Panc1 (cell line): ENCODE measurements around the gene ABI1. TPM values are rescaled to one million over a fixed set of nuclear protein-coding genes. Genes with fewer than 3 reads are reported as not detected.

Experiments
- ATAC-seq: fragments of 200-7000 bp; cut with Tn5 transposase; 2 replicates; pipeline ENCODE4 v1.9.1; 2020; ENCODE audit warnings: mild to moderate bottlenecking, moderate library complexity
- BruUV-seq: library from RNA; stranded (reverse); fragments of 400-500 nt; replicated peaks from 2 replicates; lab custom pipeline; 2021; lab: Mats Ljungman, UMichigan
- CTCF ChIA-PET: fragments of 300-600 bp; sonication (Branson Sonifier 250); formaldehyde crosslinking; loops from one replicate; lab custom pipeline; 2022; ENCODE audit warnings: antibody characterized with exemption; lab: Charles Lee
- POLR2A ChIA-PET: fragments of 300-600 bp; sonication (Branson Sonifier 250); formaldehyde crosslinking; loops from one replicate; lab custom pipeline; 2022; ENCODE audit warnings: antibody characterized with exemption; lab: Charles Lee
- DNase-seq: peaks from one replicate; pipeline ENCODE4 v3.0.0-alpha.2; 2010; ENCODE audit warnings: low read depth, low spot score
- H3K27ac ChIP-seq: 2 replicates; pipeline ENCODE4 v1.5.1; 2011; ENCODE audit warnings: mild to moderate bottlenecking, low read length, inconsistent platforms
- H3K27me3 ChIP-seq: fragments of 200-500 bp; sonication (Bioruptor generic); 2 replicates; pipeline ENCODE4 v1.6.0; 2014; ENCODE audit warnings: low read length, inconsistent platforms; ENCODE audit not compliant: control insufficient read depth, insufficient read depth
- H3K36me3 ChIP-seq: fragments of 200-500 bp; sonication (Bioruptor generic); 2 replicates; pipeline ENCODE4 v1.5.1; 2014; ENCODE audit warnings: inconsistent platforms, mild to moderate bottlenecking, low read length, moderate library complexity; ENCODE audit not compliant: control insufficient read depth, insufficient read depth
- H3K4me1 ChIP-seq: 2 replicates; pipeline ENCODE4 v1.5.1; 2011; ENCODE audit warnings: inconsistent platforms, mild to moderate bottlenecking, low read length, moderate library complexity; ENCODE audit not compliant: control insufficient read depth, insufficient read depth
- H3K4me3 ChIP-seq, 2 experiments: 2 replicates each; pipeline ENCODE4 v1.5.1; 2011 to 2012; ENCODE audit warnings: low read depth in 2 of 2, low read length in 2 of 2, mild to moderate bottlenecking in 2 of 2, inconsistent platforms in 1 of 2, moderate library complexity in 1 of 2
- H3K9me3 ChIP-seq: fragments of 200-500 bp; sonication (Bioruptor generic); 2 replicates; pipeline ENCODE4 v1.5.1; 2014; ENCODE audit warnings: low read depth, mild to moderate bottlenecking, inconsistent platforms, low read length, moderate library complexity; ENCODE audit not compliant: control insufficient read depth, insufficient read depth
- POLR2AphosphoS5 ChIP-seq: IDR thresholded peaks from 2 replicates; pipeline ENCODE4 v1.6.1; 2012; ENCODE audit warnings: mild to moderate bottlenecking, low read depth, low read length, moderate library complexity
- REST ChIP-seq, 2 experiments: IDR thresholded peaks; 2 replicates each; pipeline ENCODE4 v1.6.1; 2011 to 2012; ENCODE audit warnings: low read depth in 2 of 2, control low read depth in 1 of 2, low read length in 1 of 2, mild to moderate bottlenecking in 1 of 2, moderate library complexity in 1 of 2; ENCODE audit not compliant: insufficient read depth in 1 of 2
- SIN3A ChIP-seq: IDR thresholded peaks from 2 replicates; pipeline ENCODE4 v1.6.1; 2012; ENCODE audit warnings: low read depth, mild to moderate bottlenecking, low read length, moderate library complexity, borderline replicate concordance; ENCODE audit not compliant: insufficient read depth
- TCF7L2 ChIP-seq: IDR thresholded peaks from 2 replicates; pipeline ENCODE4 v1.6.1; 2011; ENCODE audit warnings: mild to moderate bottlenecking, low read depth, low read length, inconsistent platforms
- in situ Hi-C: cut with HindIII; loops from 2 replicates; pipeline ENCODE4 v1.10.0; 2016; ENCODE audit warnings: low sequenced_read_pairs, low pct_unique_long_range_greater_than_20kb
- intact Hi-C: fragments of 100-400 bp; cut with micrococcal nuclease; formaldehyde crosslinking; loops from one replicate; pipeline ENCODE4 v1.10.0; 2022; ENCODE audit not compliant: unreplicated experiment
- total RNA-seq: library from RNA; stranded (reverse); gene quantifications from one replicate; pipeline ENCODE4 v1.2.1, GENCODE V29; 2021; ENCODE audit not compliant: unreplicated experiment
- TF ChIP-seq, protein P1 (sequence below): fragments of 450-650 bp; IDR thresholded peaks from 2 replicates; pipeline ENCODE4 v1.5.1; 2017; ENCODE audit warnings: mild to moderate bottlenecking

ABI1 gene
- total RNA-seq, 1 experiment from 2014 or later: 35.2 TPM

DNA sequence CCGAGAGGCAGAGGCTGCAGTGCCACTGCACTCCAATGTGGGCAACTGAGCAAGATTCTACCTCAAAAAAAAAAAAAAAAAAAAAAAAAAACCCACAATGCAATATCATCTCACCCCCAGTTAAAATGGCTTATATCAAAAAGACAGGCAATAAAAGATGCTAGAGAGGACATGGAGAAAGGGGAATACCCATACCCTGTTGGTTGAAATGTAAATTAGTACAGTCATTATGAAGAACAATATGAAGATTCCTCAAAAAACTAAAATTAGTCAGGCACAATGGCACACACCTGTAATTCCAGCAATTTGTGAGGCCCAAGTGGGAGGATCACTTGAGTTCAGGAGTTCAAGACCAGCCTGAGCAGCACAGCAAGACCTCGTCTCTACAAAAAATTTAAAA lies 25.7 kb downstream of the ABI1 start:
- intact Hi-C loops: no loop called here
- CTCF ChIA-PET: no interaction called here

DNA sequence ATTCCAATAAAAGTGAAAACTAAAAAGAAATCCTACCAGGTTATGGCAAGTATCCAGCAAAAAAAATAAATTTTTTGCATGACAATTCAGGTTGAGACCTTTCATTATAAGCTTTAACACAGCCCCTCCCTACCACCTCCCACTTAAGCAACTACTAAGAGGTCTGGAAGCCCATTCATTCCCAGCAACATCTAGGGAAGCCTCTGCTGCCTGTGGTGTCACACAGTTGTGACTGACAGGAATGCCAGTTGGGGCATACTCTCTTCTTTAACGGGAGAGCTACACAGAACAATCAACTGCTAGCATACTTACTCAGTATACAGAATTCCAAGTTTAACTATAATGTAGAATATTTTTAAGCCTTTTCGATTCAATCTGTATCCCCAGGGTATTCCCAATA lies 27.8 kb downstream of the ABI1 start:
- CTCF ChIA-PET: no interaction called here
- in situ Hi-C loops (no loop called here), intact Hi-C loops (no loop called here)
- H3K27ac ChIP-seq: no peak overlapping the region
- no peak for TF ChIP-seq TCF7L2
- TF ChIP-seq SIN3A: no peak
- no peak for TF ChIP-seq POLR2AphosphoS5
- no peak for TF ChIP-seq REST (IDR thresholded peaks at IDR 0.05; ENCODE audit: insufficient read depth in 1 of 2, low read depth in 2 of 2, low read length in 1 of 2)
- TF ChIP-seq, protein P1, sequence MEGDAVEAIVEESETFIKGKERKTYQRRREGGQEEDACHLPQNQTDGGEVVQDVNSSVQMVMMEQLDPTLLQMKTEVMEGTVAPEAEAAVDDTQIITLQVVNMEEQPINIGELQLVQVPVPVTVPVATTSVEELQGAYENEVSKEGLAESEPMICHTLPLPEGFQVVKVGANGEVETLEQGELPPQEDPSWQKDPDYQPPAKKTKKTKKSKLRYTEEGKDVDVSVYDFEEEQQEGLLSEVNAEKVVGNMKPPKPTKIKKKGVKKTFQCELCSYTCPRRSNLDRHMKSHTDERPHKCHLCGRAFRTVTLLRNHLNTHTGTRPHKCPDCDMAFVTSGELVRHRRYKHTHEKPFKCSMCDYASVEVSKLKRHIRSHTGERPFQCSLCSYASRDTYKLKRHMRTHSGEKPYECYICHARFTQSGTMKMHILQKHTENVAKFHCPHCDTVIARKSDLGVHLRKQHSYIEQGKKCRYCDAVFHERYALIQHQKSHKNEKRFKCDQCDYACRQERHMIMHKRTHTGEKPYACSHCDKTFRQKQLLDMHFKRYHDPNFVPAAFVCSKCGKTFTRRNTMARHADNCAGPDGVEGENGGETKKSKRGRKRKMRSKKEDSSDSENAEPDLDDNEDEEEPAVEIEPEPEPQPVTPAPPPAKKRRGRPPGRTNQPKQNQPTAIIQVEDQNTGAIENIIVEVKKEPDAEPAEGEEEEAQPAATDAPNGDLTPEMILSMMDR: no peak
- no TSS peak for BruUV-seq
- no peaks in the 10 kb centered on the region for H3K9me3 ChIP-seq
- no peaks in the 10 kb centered on the region for H3K4me1 ChIP-seq
- ATAC-seq (no peak), DNase-seq (no peak)
- no peaks in the 10 kb centered on the region for H3K36me3 ChIP-seq
- POLR2A ChIA-PET: no interaction called here
- no peaks in the 10 kb centered on the region for H3K27me3 ChIP-seq
- H3K4me3 ChIP-seq: no peak overlapping the region

More for the DNA sequence above, 25.7 kb downstream of the ABI1 start:
- Histone ChIP-seq H3K4me1 (no peaks in the 10 kb centered on the region), H3K36me3 (no peaks in the 10 kb centered on the region), H3K27me3 (no peaks in the 10 kb centered on the region), H3K9me3 (no peaks in the 10 kb centered on the region), H3K27ac (no peak overlapping the region), H3K4me3 (no peak overlapping the region)
- no TSS peak for BruUV-seq
- in situ Hi-C loops: no loop called here
- POLR2A ChIA-PET: no interaction called here
- ATAC-seq (no peak), DNase-seq (no peak)
- TF ChIP-seq, protein P1: no peak
- no peak for TF ChIP-seq POLR2AphosphoS5
- no peak for TF ChIP-seq SIN3A
